ENCODE data around the gene VCL. TPM values are rescaled to one million over a fixed set of nuclear protein-coding genes. Genes with fewer than 3 reads are reported as not detected.

The VCL gene
- total RNA-seq, 4 donors from 2014 or later, result 96.1 to 133 (median 120) TPM

GRCh38 chr10:74160013-74160412, 162.1 kb downstream of the VCL start:
- no peak for DNase-seq
- H3K27me3 ChIP-seq, result no peaks in the 10 kb centered on the region
- intact Hi-C loops (cut with DNase I; ENCODE audit: low total_unique reads) (no loop called here), in situ Hi-C loops (cut with MboI; ENCODE audit: low pct_ligation_motif_present in 1 of 4, low pct_unique_long_range_greater_than_20kb in 1 of 4, low sequenced_read_pairs in 3 of 4) (no loop called here)
- WGBS, 2 donors (ENCODE audit: low coverage in 1 of 2), result 95% methylated on average over 3 of the region's 3 CpGs; no CpG with 5 or more reads in 1 of the 2 donors
- H3K36me3 ChIP-seq, result no peaks in the 10 kb centered on the region
- peaks cover 0 to 8% (median 0%) of the 10 kb centered on the region in 4 donors for H3K4me1 ChIP-seq
- TF ChIP-seq POLR2A (IDR thresholded peaks at IDR 0.05), result no peak
- TF ChIP-seq POLR2AphosphoS5 (IDR thresholded peaks at IDR 0.05), result no peak
- no peak for TF ChIP-seq EP300 (IDR thresholded peaks at IDR 0.05; ENCODE audit: low read depth)
- TF ChIP-seq CTCF (IDR thresholded peaks at IDR 0.05), result no peak
- no peak overlapping the region for H3K4me3 ChIP-seq
- no peak overlapping the region for H3K27ac ChIP-seq
- H3K9me3 ChIP-seq, result no peaks in the 10 kb centered on the region

GRCh38 chr10:74163319-74164068, 165.6 kb downstream of the VCL start:
- H3K36me3 ChIP-seq, result no peaks in the 10 kb centered on the region
- no peak overlapping the region for H3K27ac ChIP-seq
- in situ Hi-C loops (cut with MboI; ENCODE audit: low pct_ligation_motif_present in 1 of 4, low pct_unique_long_range_greater_than_20kb in 1 of 4, low sequenced_read_pairs in 3 of 4), result no loop called here
- no peak for DNase-seq
- H3K4me3 ChIP-seq, result no peak overlapping the region
- no peaks in the 10 kb centered on the region for H3K27me3 ChIP-seq
- H3K9me3 ChIP-seq, result no peaks in the 10 kb centered on the region
- 76 to 90% methylated on average over 3 of the region's 3 CpGs for WGBS, 2 donors (ENCODE audit: low coverage in 1 of 2)
- TF ChIP-seq CTCF (IDR thresholded peaks at IDR 0.05) (no peak), POLR2AphosphoS5 (IDR thresholded peaks at IDR 0.05) (no peak), POLR2A (IDR thresholded peaks at IDR 0.05) (no peak), EP300 (IDR thresholded peaks at IDR 0.05; ENCODE audit: low read depth) (no peak)
- intact Hi-C loops (cut with DNase I; ENCODE audit: low total_unique reads), result no loop called here
- no peaks in the 10 kb centered on the region for H3K4me1 ChIP-seq

GRCh38 chr10:74164716-74165529, 167.0 kb downstream of the VCL start:
- H3K36me3 ChIP-seq, result no peaks in the 10 kb centered on the region
- DNase-seq, result no peak
- H3K27ac ChIP-seq, result no peak overlapping the region
- H3K4me3 ChIP-seq, result no peak overlapping the region
- no peak for TF ChIP-seq CTCF (IDR thresholded peaks at IDR 0.05)
- TF ChIP-seq EP300 (IDR thresholded peaks at IDR 0.05; ENCODE audit: low read depth), result no peak
- TF ChIP-seq POLR2AphosphoS5 (IDR thresholded peaks at IDR 0.05), result no peak
- TF ChIP-seq POLR2A (IDR thresholded peaks at IDR 0.05), result no peak
- WGBS, 2 donors (ENCODE audit: low coverage in 1 of 2), result 55 to 73% methylated on average over 5 to 6 of the region's 6 CpGs
- H3K4me1 ChIP-seq, result no peaks in the 10 kb centered on the region
- intact Hi-C loops (cut with DNase I; ENCODE audit: low total_unique reads), result no loop called here
- in situ Hi-C loops (cut with MboI; ENCODE audit: low pct_ligation_motif_present in 1 of 4, low pct_unique_long_range_greater_than_20kb in 1 of 4, low sequenced_read_pairs in 3 of 4), result no loop called here
- no peaks in the 10 kb centered on the region for H3K9me3 ChIP-seq
- H3K27me3 ChIP-seq, result no peaks in the 10 kb centered on the region

GRCh38 chr10:74165530-74165901, 167.6 kb downstream of the VCL start:
- DNase-seq, result no peak
- 17 to 53% methylated on average over 1 to 2 of the region's 2 CpGs for WGBS, 2 donors (ENCODE audit: low coverage in 1 of 2)
- Histone ChIP-seq H3K27me3 (no peaks in the 10 kb centered on the region), H3K27ac (no peak overlapping the region), H3K9me3 (no peaks in the 10 kb centered on the region), H3K4me3 (no peak overlapping the region), H3K4me1 (no peaks in the 10 kb centered on the region), H3K36me3 (no peaks in the 10 kb centered on the region)
- TF ChIP-seq POLR2AphosphoS5 (IDR thresholded peaks at IDR 0.05) (no peak), POLR2A (IDR thresholded peaks at IDR 0.05) (no peak), CTCF (IDR thresholded peaks at IDR 0.05) (no peak), EP300 (IDR thresholded peaks at IDR 0.05; ENCODE audit: low read depth) (no peak)
- in situ Hi-C loops (cut with MboI; ENCODE audit: low pct_ligation_motif_present in 1 of 4, low pct_unique_long_range_greater_than_20kb in 1 of 4, low sequenced_read_pairs in 3 of 4) (no loop called here), intact Hi-C loops (cut with DNase I; ENCODE audit: low total_unique reads) (no loop called here)

All from transverse colon (tissue), 4 donors.